HG02885 (cell line): Measurements from ENCODE around the gene POC1B.

ENCODE experiments used
- ATAC-seq: cut with Tn5 transposase; IDR thresholded peaks from one replicate; pipeline ENCODE4 v1.9.1; 2021; ENCODE audit warnings: mild to moderate bottlenecking; ENCODE audit not compliant: unreplicated experiment, poor library complexity

The POC1B gene

GRCh38 chr12:89499857-89500256, 26.0 kb downstream of the POC1B start:
- ATAC-seq = no peak

GRCh38 chr12:89497467-89497866, 28.4 kb downstream of the POC1B start:
- ATAC-seq = no peak

- ATAC-seq = no peak
Measured at GRCh38 chr12:89497005-89497404, 28.8 kb downstream of the POC1B start.

GRCh38 chr12:89494411-89495231, 31.2 kb downstream of the POC1B start:
- peak; percentile 52 for ATAC-seq

GRCh38 chr12:89493670-89494302, 32.1 kb downstream of the POC1B start:
- ATAC-seq = peak; percentile 47

- no peak for ATAC-seq
Measured at GRCh38 chr12:89492883-89493282, 33.0 kb downstream of the POC1B start.

- ATAC-seq = no peak
Measured at GRCh38 chr12:89490922-89491321, 34.9 kb downstream of the POC1B start.

GRCh38 chr12:89486264-89486663, 39.6 kb downstream of the POC1B start:
- ATAC-seq = no peak

- no peak for ATAC-seq
Measured at GRCh38 chr12:89484470-89484869, 41.4 kb downstream of the POC1B start.

GRCh38 chr12:89481213-89481914, 44.5 kb downstream of the POC1B start:
- no peak for ATAC-seq

- ATAC-seq = no peak
Measured at GRCh38 chr12:89479982-89480381, 45.9 kb downstream of the POC1B start.

- ATAC-seq = no peak
Measured at GRCh38 chr12:89477633-89478279, 48.1 kb downstream of the POC1B start.

- ATAC-seq = no peak
Measured at GRCh38 chr12:89476904-89477595, 48.8 kb downstream of the POC1B start.

GRCh38 chr12:89476232-89476631, 49.6 kb downstream of the POC1B start:
- no peak for ATAC-seq

GRCh38 chr12:89475203-89475990, 50.5 kb downstream of the POC1B start:
- ATAC-seq = peak; percentile 50

- ATAC-seq = no peak
Measured at GRCh38 chr12:89474615-89475014, 51.2 kb downstream of the POC1B start.

GRCh38 chr12:89472508-89472907, 53.3 kb downstream of the POC1B start:
- ATAC-seq = no peak

- peak; percentile 49 for ATAC-seq
Measured at GRCh38 chr12:89470741-89471509, 54.9 kb downstream of the POC1B start.

GRCh38 chr12:89469361-89469760, 56.5 kb downstream of the POC1B start:
- ATAC-seq = peak; percentile 76
